NB4 (cell line): ENCODE results near the gene C1orf210.

Experiments used
- DNase-seq: peaks from one replicate; pipeline ENCODE4 v3.0.0; 2010; ENCODE audit warnings: low read depth
- H3K4me3 ChIP-seq: one replicate; pipeline ENCODE4 v1.5.1; 2011; ENCODE audit warnings: mild to moderate bottlenecking, low read depth, low read length, moderate library complexity
- MYC ChIP-seq: IDR thresholded peaks from 2 replicates; pipeline ENCODE4 v1.6.1; 2011; ENCODE audit warnings: low read depth, low read length
- POLR2A ChIP-seq: IDR thresholded peaks from 2 replicates; pipeline ENCODE4 v1.6.1; 2011; ENCODE audit warnings: mild to moderate bottlenecking; ENCODE audit not compliant: insufficient read length; ENCODE audit errors: extremely low read depth
- TF ChIP-seq, protein P1 (sequence below): IDR thresholded peaks from one replicate; pipeline ENCODE4 v1.5.1; 2012; ENCODE audit warnings: low read depth, low read length
- TF ChIP-seq, protein P2 (sequence below): IDR thresholded peaks from 2 replicates; pipeline ENCODE4 v1.6.1; 2011; ENCODE audit warnings: low read depth, low read length

C1orf210 gene

GRCh38 chr1:43285269-43285990 lies at the start of gene C1orf210:
TSS of gene C1orf210 (minus strand) at chr1:43285581. CDS start at chr1:43283270, 2,311 bp downstream.
- DNase-seq: no peak
- TF ChIP-seq, protein P1, sequence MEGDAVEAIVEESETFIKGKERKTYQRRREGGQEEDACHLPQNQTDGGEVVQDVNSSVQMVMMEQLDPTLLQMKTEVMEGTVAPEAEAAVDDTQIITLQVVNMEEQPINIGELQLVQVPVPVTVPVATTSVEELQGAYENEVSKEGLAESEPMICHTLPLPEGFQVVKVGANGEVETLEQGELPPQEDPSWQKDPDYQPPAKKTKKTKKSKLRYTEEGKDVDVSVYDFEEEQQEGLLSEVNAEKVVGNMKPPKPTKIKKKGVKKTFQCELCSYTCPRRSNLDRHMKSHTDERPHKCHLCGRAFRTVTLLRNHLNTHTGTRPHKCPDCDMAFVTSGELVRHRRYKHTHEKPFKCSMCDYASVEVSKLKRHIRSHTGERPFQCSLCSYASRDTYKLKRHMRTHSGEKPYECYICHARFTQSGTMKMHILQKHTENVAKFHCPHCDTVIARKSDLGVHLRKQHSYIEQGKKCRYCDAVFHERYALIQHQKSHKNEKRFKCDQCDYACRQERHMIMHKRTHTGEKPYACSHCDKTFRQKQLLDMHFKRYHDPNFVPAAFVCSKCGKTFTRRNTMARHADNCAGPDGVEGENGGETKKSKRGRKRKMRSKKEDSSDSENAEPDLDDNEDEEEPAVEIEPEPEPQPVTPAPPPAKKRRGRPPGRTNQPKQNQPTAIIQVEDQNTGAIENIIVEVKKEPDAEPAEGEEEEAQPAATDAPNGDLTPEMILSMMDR: no peak
- TF ChIP-seq, protein P2, sequence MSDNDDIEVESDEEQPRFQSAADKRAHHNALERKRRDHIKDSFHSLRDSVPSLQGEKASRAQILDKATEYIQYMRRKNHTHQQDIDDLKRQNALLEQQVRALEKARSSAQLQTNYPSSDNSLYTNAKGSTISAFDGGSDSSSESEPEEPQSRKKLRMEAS: no peak
- TF ChIP-seq POLR2A (no peak), MYC (no peak)
- H3K4me3 ChIP-seq: no peak within 1 kb of the TSS

GRCh38 chr1:43334453-43335205 lies 49.2 kb upstream of the C1orf210 start:
- TF ChIP-seq POLR2A (no peak), MYC (no peak)
- TF ChIP-seq, protein P1: no peak
- TF ChIP-seq, protein P2: no peak
- DNase-seq: no peak
- H3K4me3 ChIP-seq: no peak overlapping the region

DNA sequence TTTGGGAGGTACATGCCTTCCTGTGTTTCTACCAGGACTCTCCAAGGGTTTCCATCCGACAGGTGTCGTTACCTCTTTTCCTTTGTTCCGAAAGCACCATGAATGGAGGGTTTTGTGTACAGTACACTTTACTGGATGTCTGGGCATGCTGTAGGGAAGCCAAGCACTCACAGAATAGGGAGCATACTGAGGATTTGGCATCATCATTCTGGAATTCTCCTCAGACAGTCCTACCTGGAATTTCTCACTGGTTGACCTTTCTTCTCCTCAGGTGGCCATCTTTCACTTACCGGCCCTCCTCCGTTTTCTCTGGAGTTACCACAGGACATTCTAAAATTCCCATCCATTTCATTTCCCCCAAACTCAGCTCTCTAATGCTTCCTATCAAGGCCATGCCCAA lies 46.3 kb upstream of the C1orf210 start:
- H3K4me3 ChIP-seq: no peak overlapping the region
- no peak for DNase-seq
- no peak for TF ChIP-seq POLR2A

DNA sequence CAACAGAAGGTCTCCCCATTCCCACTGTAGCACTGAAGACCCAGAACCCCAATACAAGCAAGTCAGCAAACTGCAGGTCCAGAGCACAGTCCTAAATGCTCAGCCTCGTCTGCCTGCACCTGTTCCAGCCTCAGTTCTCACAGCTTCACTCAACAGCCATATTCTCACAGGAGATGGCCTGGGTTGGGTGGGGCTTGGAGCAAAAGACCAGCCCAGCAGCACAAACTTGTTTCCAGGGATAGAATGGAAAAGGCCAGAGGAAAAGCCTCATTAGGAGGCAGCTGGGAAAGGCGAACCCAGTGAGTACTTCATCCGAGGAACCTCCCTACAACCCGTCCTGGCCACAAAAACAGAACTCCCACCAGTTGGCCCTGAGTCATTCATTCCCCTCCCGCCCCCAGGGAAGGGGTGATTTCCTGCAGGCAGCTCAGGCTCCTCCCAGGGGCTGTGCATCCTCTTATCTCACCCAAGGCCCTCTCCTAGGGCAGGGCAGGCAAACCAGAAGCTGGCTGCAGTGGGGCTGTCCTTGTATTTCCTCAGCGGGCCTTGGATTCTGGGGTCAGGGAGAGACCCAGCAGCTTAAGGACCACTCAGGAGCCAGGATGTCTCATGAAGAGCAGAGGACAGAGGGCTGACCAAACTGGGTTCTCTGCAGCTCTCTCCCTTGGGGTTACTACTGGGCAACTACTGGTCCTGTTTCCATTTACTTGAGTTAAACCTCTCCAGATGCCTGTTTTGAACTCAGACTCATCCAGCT lies 44.8 kb upstream of the C1orf210 start:
- peak; percentile 95 for DNase-seq
- TF ChIP-seq MYC (no peak), POLR2A (peak; percentile 17)
- TF ChIP-seq, protein P2: no peak

GRCh38 chr1:43327549-43328292 lies 42.3 kb upstream of the C1orf210 start:
- TF ChIP-seq, protein P1: no peak
- TF ChIP-seq, protein P2: no peak
- TF ChIP-seq POLR2A (no peak), MYC (no peak)
- no peak overlapping the region for H3K4me3 ChIP-seq
- DNase-seq: no peak

More for the DNA sequence above, 44.8 kb upstream of the C1orf210 start:
- no peak overlapping the region for H3K4me3 ChIP-seq

DNA sequence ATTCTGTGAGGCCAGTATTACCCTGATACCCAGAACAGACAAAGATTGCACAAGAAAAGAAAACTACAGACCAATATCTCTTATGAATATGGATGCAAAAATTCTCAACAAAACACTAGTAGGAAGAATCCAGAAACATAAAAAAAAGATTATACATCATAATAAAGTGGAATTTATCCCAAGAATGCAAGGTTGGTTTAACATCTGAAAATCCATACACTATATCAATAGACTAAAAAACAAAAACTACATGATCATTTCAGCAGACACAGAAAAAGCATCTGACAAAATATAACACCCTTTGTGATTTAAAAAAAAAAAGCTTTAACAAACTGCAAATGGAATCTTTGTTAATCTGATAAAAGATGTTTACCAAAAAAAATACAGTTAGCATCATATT lies 40.0 kb upstream of the C1orf210 start:
- TF ChIP-seq, protein P1: no peak
- TF ChIP-seq, protein P2: no peak
- TF ChIP-seq MYC: no peak
- TF ChIP-seq POLR2A: no peak
- DNase-seq: no peak
- H3K4me3 ChIP-seq: no peak overlapping the region
